ENCODE data around the gene TDRD7.

Gene TDRD7

DNA sequence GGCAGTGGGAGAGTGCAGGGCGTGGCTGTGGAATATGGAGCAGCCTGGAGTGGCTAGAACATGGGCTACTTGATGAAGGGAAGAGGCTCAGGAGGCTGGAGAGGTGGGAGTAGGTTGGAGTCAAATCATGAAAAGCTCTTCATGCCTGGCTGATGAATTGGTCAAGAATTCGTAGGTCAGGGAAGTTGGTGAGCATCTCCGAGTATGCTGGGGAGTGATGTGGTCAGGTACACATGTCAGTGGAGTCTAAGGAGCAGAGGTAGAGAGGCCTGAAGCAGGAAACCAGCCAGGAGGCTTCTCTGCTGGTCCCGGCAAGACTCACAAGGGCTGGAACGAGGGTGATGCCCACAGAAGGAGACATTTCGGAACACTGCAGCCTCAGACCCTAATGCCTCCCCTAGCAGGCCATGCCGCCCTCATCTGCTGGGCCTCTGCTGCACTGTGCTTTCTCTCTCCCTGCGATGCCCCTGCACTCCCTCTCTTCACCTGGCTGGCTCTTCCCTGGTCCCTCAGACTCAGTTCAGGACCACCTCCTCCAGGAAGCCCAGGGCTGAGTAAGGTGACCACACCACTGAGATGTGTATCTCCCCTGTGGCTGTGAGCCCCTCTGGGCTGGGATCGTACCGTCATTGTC is 123.2 kb downstream of the TDRD7 start:
- Histone ChIP-seq H3K4me3 (replicated peaks; ENCODE audit: insufficient read depth, low read length) (no peak overlapping the region), H3K27ac (replicated peaks) (no peak overlapping the region), H3K27me3 (ENCODE audit: insufficient read depth, poor library complexity, severe bottlenecking) (peaks cover 4% of the 10 kb centered on the region)
- DNase-seq (ENCODE audit: low read depth in 1 of 2, low spot score in 1 of 2), result no peak
- no peak for TF ChIP-seq GABPA (IDR thresholded peaks at IDR 0.05; ENCODE audit: low read depth)
- no peak for TF ChIP-seq SPI1 (IDR thresholded peaks at IDR 0.05; ENCODE audit: borderline replicate concordance, low read depth)
- TF ChIP-seq, protein P1, sequence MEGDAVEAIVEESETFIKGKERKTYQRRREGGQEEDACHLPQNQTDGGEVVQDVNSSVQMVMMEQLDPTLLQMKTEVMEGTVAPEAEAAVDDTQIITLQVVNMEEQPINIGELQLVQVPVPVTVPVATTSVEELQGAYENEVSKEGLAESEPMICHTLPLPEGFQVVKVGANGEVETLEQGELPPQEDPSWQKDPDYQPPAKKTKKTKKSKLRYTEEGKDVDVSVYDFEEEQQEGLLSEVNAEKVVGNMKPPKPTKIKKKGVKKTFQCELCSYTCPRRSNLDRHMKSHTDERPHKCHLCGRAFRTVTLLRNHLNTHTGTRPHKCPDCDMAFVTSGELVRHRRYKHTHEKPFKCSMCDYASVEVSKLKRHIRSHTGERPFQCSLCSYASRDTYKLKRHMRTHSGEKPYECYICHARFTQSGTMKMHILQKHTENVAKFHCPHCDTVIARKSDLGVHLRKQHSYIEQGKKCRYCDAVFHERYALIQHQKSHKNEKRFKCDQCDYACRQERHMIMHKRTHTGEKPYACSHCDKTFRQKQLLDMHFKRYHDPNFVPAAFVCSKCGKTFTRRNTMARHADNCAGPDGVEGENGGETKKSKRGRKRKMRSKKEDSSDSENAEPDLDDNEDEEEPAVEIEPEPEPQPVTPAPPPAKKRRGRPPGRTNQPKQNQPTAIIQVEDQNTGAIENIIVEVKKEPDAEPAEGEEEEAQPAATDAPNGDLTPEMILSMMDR (IDR thresholded peaks at IDR 0.05; ENCODE audit: insufficient read depth, low read length), result no peak
- TF ChIP-seq POLR2AphosphoS5 (IDR thresholded peaks at IDR 0.05; ENCODE audit: low read depth), result no peak
- TF ChIP-seq, protein P2, sequence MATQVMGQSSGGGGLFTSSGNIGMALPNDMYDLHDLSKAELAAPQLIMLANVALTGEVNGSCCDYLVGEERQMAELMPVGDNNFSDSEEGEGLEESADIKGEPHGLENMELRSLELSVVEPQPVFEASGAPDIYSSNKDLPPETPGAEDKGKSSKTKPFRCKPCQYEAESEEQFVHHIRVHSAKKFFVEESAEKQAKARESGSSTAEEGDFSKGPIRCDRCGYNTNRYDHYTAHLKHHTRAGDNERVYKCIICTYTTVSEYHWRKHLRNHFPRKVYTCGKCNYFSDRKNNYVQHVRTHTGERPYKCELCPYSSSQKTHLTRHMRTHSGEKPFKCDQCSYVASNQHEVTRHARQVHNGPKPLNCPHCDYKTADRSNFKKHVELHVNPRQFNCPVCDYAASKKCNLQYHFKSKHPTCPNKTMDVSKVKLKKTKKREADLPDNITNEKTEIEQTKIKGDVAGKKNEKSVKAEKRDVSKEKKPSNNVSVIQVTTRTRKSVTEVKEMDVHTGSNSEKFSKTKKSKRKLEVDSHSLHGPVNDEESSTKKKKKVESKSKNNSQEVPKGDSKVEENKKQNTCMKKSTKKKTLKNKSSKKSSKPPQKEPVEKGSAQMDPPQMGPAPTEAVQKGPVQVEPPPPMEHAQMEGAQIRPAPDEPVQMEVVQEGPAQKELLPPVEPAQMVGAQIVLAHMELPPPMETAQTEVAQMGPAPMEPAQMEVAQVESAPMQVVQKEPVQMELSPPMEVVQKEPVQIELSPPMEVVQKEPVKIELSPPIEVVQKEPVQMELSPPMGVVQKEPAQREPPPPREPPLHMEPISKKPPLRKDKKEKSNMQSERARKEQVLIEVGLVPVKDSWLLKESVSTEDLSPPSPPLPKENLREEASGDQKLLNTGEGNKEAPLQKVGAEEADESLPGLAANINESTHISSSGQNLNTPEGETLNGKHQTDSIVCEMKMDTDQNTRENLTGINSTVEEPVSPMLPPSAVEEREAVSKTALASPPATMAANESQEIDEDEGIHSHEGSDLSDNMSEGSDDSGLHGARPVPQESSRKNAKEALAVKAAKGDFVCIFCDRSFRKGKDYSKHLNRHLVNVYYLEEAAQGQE (IDR thresholded peaks at IDR 0.05; ENCODE audit: insufficient replicate concordance, low read depth), result no peak

DNA sequence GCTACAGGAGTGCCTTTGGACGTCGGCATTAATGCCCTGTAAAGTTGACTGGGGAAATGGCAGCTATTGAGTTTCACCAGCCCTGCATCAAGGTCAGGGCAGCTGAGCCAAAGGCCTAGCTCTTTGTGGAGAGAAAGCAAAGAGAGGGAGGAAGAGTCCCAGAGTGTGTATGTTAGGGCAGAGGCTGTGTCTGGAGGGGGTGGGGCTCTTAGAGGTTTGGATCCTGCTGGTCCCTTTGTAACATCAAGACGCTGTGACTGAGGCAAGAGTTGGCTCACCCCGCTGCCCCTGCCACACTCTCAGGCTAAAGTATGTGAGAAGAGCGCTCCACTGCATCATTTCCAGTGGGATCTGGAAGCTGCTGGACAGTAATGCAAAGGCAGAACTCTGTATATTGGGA is 123.9 kb downstream of the TDRD7 start:
- H3K27me3 ChIP-seq (ENCODE audit: insufficient read depth, poor library complexity, severe bottlenecking), result peaks cover 4% of the 10 kb centered on the region
- no peak overlapping the region for H3K4me3 ChIP-seq (replicated peaks; ENCODE audit: insufficient read depth, low read length)
- TF ChIP-seq POLR2AphosphoS5 (IDR thresholded peaks at IDR 0.05; ENCODE audit: low read depth), result no peak
- TF ChIP-seq, protein P1 (IDR thresholded peaks at IDR 0.05; ENCODE audit: insufficient read depth, low read length), result no peak
- H3K27ac ChIP-seq (replicated peaks), result no peak overlapping the region
- no peak for DNase-seq (ENCODE audit: low read depth in 1 of 2, low spot score in 1 of 2)

DNA sequence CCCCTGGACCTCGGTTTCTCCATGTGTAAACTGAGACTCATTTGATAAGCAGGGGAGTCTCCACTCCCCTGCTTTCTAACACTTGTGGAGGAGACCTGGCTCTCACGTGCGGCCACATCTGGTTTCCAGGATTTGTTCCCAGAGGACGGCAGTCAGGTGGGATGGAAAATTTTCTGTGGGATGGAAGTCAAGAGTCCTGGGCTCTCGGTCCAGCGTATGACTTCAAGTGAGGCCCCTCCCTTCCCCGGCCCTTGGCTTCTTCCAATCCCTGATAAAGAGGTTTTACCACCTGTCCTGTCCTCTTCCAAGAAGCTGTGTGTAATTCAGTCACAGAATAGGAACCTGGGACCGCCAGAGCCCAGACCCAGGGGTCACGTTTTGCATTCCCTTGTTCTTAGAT is 124.6 kb downstream of the TDRD7 start:
- TF ChIP-seq SPI1 (IDR thresholded peaks at IDR 0.05; ENCODE audit: borderline replicate concordance, low read depth), result no peak
- TF ChIP-seq, protein P1 (IDR thresholded peaks at IDR 0.05; ENCODE audit: insufficient read depth, low read length), result no peak
- TF ChIP-seq, protein P2 (IDR thresholded peaks at IDR 0.05; ENCODE audit: insufficient replicate concordance, low read depth), result no peak
- TF ChIP-seq POLR2AphosphoS5 (IDR thresholded peaks at IDR 0.05; ENCODE audit: low read depth), result no peak
- TF ChIP-seq GABPA (IDR thresholded peaks at IDR 0.05; ENCODE audit: low read depth), result no peak
- no peak overlapping the region for H3K27ac ChIP-seq (replicated peaks)
- H3K27me3 ChIP-seq (ENCODE audit: insufficient read depth, poor library complexity, severe bottlenecking), result peaks cover 4% of the 10 kb centered on the region
- H3K4me3 ChIP-seq (replicated peaks; ENCODE audit: insufficient read depth, low read length), result no peak overlapping the region
- no peak for DNase-seq (ENCODE audit: low read depth in 1 of 2, low spot score in 1 of 2)

DNA sequence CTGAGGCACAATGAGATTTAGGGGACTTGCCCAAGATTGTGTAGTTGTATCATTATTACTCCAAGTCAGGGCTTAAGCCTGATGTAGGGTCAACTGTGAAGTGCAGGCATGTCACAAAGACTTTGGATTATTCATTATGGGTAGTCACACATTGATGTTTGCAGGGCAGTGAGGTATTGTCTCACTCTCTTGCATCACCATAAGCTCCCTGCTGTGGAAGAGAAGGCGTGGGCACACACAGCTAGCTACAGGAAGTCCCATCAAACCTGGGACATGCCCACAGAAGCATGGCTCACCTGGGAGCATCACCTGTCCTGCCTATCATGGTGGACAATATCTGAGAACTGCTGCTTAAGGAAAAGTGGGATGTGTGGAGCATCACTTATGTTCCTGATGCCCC is 131.7 kb downstream of the TDRD7 start:
- Histone ChIP-seq H3K27me3 (ENCODE audit: insufficient read depth, poor library complexity, severe bottlenecking) (peaks cover 4% of the 10 kb centered on the region), H3K4me3 (replicated peaks; ENCODE audit: insufficient read depth, low read length) (no peak overlapping the region), H3K27ac (replicated peaks) (no peak overlapping the region)
- TF ChIP-seq, protein P2 (IDR thresholded peaks at IDR 0.05; ENCODE audit: insufficient replicate concordance, low read depth), result no peak
- DNase-seq (ENCODE audit: low read depth in 1 of 2, low spot score in 1 of 2), result no peak

All from HL-60 (cell line).